WTC11 (cell line): ENCODE data around the gene BMP4. TPM values are rescaled to one million over a fixed set of nuclear protein-coding genes. Genes with fewer than 3 reads are reported as not detected.

Source experiments
- ATAC-seq: fragments of 200-7000 bp; cut with Tn5 transposase; 2 replicates; pipeline ENCODE4 v1.10.0; 2021; ENCODE audit warnings: mild to moderate bottlenecking, moderate library complexity
- CTCF ChIA-PET: fragments of 300-600 bp; sonication (Branson Sonifier 250); formaldehyde crosslinking; loops from one replicate; lab custom pipeline; 2021; ENCODE audit warnings: antibody characterized with exemption; lab: Charles Lee
- POLR2A ChIA-PET: fragments of 350-600 bp; sonication (Branson Sonifier 250); formaldehyde crosslinking; loops from one replicate; lab custom pipeline; 2021; ENCODE audit warnings: antibody characterized with exemption; lab: Charles Lee
- DNase-seq: peaks from one replicate; pipeline ENCODE4 v3.0.0; 2021; ENCODE audit warnings: low spot score
- H3K27ac Mint-ChIP-seq: 2 replicates; pipeline ENCODE4 v1.8.0; 2021; ENCODE audit warnings: mixed read lengths
- H3K27me3 Mint-ChIP-seq: 2 replicates; pipeline ENCODE4 v1.8.0; 2021; ENCODE audit warnings: low read depth, mild to moderate bottlenecking, moderate library complexity, mixed read lengths
- H3K36me3 Mint-ChIP-seq: 2 replicates; pipeline ENCODE4 v1.8.0; 2021; ENCODE audit warnings: mixed read lengths
- H3K4me1 Mint-ChIP-seq: 2 replicates; pipeline ENCODE4 v1.8.0; 2022; ENCODE audit warnings: mixed read lengths
- H3K4me3 Mint-ChIP-seq: 2 replicates; pipeline ENCODE4 v1.8.0; 2021; ENCODE audit warnings: mild to moderate bottlenecking, moderate library complexity, mixed read lengths
- H3K9me3 Mint-ChIP-seq: 2 replicates; pipeline ENCODE4 v1.8.0; 2021; ENCODE audit warnings: mixed read lengths
- FOXJ3 ChIP-seq: sonication (generic); formaldehyde crosslinking; IDR thresholded peaks from 2 replicates; pipeline ENCODE4 v1.9.0; 2021; ENCODE audit warnings: missing genetic modification reagents, mild to moderate bottlenecking, borderline replicate concordance
- FOXK1 ChIP-seq: sonication (generic); formaldehyde crosslinking; IDR thresholded peaks from 2 replicates; pipeline ENCODE4 v1.8.0; 2022; ENCODE audit warnings: mild to moderate bottlenecking, moderate library complexity, missing genetic modification reagents
- GABPB1 ChIP-seq: sonication (generic); formaldehyde crosslinking; IDR thresholded peaks from 2 replicates; pipeline ENCODE4 v1.8.1; 2023; ENCODE audit warnings: mild to moderate bottlenecking, missing genetic modification reagents
- JAZF1 ChIP-seq: fragments of 250-450 bp; sonication (Bioruptor Pico); IDR thresholded peaks from 2 replicates; pipeline ENCODE4 v1.9.0; 2021; ENCODE audit warnings: moderate library complexity, mild to moderate bottlenecking, inconsistent platforms
- PRRX2 ChIP-seq: fragments of 250-450 bp; sonication (Bioruptor Pico); IDR thresholded peaks from 2 replicates; pipeline ENCODE4 v1.8.0; 2021; ENCODE audit warnings: mild to moderate bottlenecking
- RELA ChIP-seq: sonication (generic); formaldehyde crosslinking; IDR thresholded peaks from 2 replicates; pipeline ENCODE4 v1.8.1; 2022; ENCODE audit warnings: missing genetic modification reagents, mild to moderate bottlenecking, borderline replicate concordance
- SMAD3 ChIP-seq: sonication (generic); formaldehyde crosslinking; IDR thresholded peaks from 2 replicates; pipeline ENCODE4 v1.8.0; 2022; ENCODE audit warnings: missing genetic modification reagents, mild to moderate bottlenecking, borderline replicate concordance
- SP1 ChIP-seq: sonication (generic); formaldehyde crosslinking; conservative IDR thresholded peaks from 2 replicates; pipeline ENCODE4 v1.8.1; 2022; ENCODE audit warnings: missing genetic modification reagents
- TP53 ChIP-seq: sonication (generic); formaldehyde crosslinking; IDR thresholded peaks from 2 replicates; pipeline ENCODE4 v1.8.1; 2023; ENCODE audit warnings: mild to moderate bottlenecking, missing genetic modification reagents
- total RNA-seq: library from RNA; stranded (reverse); gene quantifications from 3 replicates; pipeline ENCODE4 v1.2.3, GENCODE V29; 2021
- TF ChIP-seq, protein P1 (sequence below): fragments of 250-450 bp; sonication (Bioruptor Pico); conservative IDR thresholded peaks from 2 replicates; pipeline ENCODE4 v1.9.0; 2021; ENCODE audit warnings: mild to moderate bottlenecking
- TF ChIP-seq, protein P2 (sequence below): sonication (generic); formaldehyde crosslinking; IDR thresholded peaks from 2 replicates; pipeline ENCODE4 v1.8.1; 2023; ENCODE audit warnings: mild to moderate bottlenecking, missing genetic modification reagents, moderate library complexity
- TF ChIP-seq, protein P3 (sequence below): sonication (generic); formaldehyde crosslinking; IDR thresholded peaks from 2 replicates; pipeline ENCODE4 v1.8.0; 2022; ENCODE audit warnings: mild to moderate bottlenecking, missing genetic modification reagents
- TF ChIP-seq, protein P4 (sequence below): sonication (generic); formaldehyde crosslinking; IDR thresholded peaks from 2 replicates; pipeline ENCODE4 v1.8.0; 2022; ENCODE audit warnings: mild to moderate bottlenecking, missing genetic modification reagents
- TF ChIP-seq, protein P5 (sequence below): sonication (generic); formaldehyde crosslinking; IDR thresholded peaks from 2 replicates; pipeline ENCODE4 v1.8.0; 2022; ENCODE audit warnings: missing genetic modification reagents
- TF ChIP-seq, protein P6 (sequence below): sonication (generic); formaldehyde crosslinking; IDR thresholded peaks from 2 replicates; pipeline ENCODE4 v1.8.1; 2023; ENCODE audit warnings: mild to moderate bottlenecking, missing genetic modification reagents, borderline replicate concordance
- TF ChIP-seq, protein P7 (sequence below): sonication (generic); formaldehyde crosslinking; IDR thresholded peaks from 2 replicates; pipeline ENCODE4 v1.8.1; 2022; ENCODE audit warnings: low read depth, mild to moderate bottlenecking, moderate library complexity, missing genetic modification reagents, borderline replicate concordance
- TF ChIP-seq, protein P8 (sequence below): sonication (generic); formaldehyde crosslinking; conservative IDR thresholded peaks from 2 replicates; pipeline ENCODE4 v1.8.1; 2022; ENCODE audit warnings: mild to moderate bottlenecking, missing genetic modification reagents

The BMP4 gene
- total RNA-seq, 1 experiment from 2014 or later = 7.8 TPM

DNA sequence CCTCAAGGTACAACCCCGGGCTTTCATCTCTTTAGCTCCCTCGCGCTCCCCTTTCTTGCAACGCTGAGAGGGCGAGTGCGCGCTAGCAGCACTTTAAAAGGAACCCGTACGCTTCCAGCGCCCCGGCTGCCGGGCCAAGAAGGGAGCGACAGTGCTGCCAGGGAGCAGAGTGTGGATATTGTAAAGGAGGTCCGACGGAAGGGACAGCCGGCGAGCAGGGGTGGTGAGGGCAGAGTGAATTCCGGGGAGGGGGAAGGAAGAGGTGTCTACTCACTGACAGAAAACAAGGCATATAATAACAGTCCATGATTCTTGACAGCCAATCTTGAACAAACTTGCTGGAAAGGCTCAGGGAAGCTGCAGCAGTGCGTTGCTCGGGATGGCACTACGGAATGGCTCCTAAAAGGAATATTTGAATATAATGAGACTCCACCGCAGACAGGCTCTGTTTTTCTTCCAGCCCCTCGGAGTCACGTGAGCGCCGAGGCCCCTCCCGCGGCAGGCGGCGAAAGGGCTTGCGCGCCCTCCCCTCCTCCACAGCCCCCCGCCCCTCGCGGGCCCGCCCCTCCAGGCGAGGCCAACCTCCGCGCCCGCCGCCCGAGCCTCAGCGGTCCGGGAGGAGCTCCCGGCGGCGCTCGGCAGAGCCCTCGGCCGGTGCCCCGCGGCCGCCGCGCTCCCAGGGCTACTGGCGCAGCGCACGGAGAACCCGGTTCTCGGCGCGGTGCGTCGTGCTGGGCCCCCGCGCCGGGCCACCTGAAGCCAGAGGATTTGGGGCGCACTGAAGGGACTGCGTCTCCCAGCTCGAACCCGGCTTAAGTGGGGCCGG, 3.4 kb downstream of the BMP4 start:
- ChIA-PET POLR2A (interaction anchor here (1.0 to 3.4 kb wide), 2 partner anchors 10 to 219 kb away, joined by 3 to 10 read pairs; no protein-coding TSS in a partner anchor), CTCF (interaction anchor here (0.6 to 4.5 kb wide), 15 partner anchors 10 to 413 kb away, joined by 3 to 27 read pairs (median 7); no protein-coding TSS in a partner anchor)
- peak; percentile 33 for ATAC-seq
- H3K27me3 Mint-ChIP-seq = peaks cover 85% of the 10 kb centered on the region
- H3K4me3 Mint-ChIP-seq = peak overlapping the region; percentile 97
- peaks cover 53% of the 10 kb centered on the region for H3K4me1 Mint-ChIP-seq
- peak overlapping the region; percentile 94 for H3K27ac Mint-ChIP-seq
- DNase-seq = peak; percentile 81
- peaks cover 20% of the 10 kb centered on the region for H3K36me3 Mint-ChIP-seq
- TF ChIP-seq, protein P1, sequence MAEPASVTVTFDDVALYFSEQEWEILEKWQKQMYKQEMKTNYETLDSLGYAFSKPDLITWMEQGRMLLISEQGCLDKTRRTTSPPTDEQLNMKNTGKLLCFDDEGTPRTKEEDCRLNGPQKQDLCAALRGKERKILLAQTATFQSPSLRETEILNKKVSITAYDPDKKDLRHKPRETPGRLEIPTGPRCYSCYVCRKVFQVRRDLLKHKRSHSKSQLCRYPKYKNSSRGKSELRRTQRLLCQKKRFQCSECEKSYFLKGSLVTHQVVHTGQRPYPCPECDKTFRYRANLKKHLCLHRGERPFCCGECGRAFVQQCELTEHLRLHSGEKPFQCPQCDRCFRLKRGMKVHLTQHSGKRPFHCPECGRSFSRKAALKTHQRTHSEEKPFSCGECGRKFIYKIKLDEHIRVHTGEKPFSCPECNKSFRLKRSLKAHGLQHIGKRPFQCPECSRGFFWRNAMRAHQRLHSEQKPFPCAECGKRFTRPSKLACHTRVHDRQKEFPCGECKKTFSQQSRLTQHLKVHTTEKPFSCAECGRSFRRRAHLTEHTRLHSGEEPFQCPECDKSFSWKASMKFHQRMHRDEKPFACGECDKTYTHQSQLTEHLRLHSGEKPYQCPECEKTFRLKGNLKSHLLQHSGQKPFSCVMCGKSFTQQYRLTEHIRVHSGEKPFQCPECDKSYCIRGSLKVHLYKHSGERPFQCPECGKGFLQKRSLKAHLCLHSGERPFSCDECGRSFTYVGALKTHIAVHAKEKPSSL (CRISPR knock-in tag) = no peak
- 0 out of 2 replicates have a peak, but pooled peaks have one; percentile 16 for TF ChIP-seq FOXK1 (CRISPR knock-in tag)
- TF ChIP-seq, protein P2, sequence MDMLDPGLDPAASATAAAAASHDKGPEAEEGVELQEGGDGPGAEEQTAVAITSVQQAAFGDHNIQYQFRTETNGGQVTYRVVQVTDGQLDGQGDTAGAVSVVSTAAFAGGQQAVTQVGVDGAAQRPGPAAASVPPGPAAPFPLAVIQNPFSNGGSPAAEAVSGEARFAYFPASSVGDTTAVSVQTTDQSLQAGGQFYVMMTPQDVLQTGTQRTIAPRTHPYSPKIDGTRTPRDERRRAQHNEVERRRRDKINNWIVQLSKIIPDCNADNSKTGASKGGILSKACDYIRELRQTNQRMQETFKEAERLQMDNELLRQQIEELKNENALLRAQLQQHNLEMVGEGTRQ = peak; percentile 91
- no peak for TF ChIP-seq SMAD3
- no peak for TF ChIP-seq PRRX2 (CRISPR knock-in tag)
- TF ChIP-seq, protein P3, sequence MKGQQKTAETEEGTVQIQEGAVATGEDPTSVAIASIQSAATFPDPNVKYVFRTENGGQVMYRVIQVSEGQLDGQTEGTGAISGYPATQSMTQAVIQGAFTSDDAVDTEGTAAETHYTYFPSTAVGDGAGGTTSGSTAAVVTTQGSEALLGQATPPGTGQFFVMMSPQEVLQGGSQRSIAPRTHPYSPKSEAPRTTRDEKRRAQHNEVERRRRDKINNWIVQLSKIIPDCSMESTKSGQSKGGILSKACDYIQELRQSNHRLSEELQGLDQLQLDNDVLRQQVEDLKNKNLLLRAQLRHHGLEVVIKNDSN = peak; percentile 86
- TF ChIP-seq, protein P4, sequence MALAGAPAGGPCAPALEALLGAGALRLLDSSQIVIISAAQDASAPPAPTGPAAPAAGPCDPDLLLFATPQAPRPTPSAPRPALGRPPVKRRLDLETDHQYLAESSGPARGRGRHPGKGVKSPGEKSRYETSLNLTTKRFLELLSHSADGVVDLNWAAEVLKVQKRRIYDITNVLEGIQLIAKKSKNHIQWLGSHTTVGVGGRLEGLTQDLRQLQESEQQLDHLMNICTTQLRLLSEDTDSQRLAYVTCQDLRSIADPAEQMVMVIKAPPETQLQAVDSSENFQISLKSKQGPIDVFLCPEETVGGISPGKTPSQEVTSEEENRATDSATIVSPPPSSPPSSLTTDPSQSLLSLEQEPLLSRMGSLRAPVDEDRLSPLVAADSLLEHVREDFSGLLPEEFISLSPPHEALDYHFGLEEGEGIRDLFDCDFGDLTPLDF = no peak
- TF ChIP-seq, protein P5, sequence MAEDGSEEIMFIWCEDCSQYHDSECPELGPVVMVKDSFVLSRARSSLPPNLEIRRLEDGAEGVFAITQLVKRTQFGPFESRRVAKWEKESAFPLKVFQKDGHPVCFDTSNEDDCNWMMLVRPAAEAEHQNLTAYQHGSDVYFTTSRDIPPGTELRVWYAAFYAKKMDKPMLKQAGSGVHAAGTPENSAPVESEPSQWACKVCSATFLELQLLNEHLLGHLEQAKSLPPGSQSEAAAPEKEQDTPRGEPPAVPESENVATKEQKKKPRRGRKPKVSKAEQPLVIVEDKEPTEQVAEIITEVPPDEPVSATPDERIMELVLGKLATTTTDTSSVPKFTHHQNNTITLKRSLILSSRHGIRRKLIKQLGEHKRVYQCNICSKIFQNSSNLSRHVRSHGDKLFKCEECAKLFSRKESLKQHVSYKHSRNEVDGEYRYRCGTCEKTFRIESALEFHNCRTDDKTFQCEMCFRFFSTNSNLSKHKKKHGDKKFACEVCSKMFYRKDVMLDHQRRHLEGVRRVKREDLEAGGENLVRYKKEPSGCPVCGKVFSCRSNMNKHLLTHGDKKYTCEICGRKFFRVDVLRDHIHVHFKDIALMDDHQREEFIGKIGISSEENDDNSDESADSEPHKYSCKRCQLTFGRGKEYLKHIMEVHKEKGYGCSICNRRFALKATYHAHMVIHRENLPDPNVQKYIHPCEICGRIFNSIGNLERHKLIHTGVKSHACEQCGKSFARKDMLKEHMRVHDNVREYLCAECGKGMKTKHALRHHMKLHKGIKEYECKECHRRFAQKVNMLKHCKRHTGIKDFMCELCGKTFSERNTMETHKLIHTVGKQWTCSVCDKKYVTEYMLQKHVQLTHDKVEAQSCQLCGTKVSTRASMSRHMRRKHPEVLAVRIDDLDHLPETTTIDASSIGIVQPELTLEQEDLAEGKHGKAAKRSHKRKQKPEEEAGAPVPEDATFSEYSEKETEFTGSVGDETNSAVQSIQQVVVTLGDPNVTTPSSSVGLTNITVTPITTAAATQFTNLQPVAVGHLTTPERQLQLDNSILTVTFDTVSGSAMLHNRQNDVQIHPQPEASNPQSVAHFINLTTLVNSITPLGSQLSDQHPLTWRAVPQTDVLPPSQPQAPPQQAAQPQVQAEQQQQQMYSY (CRISPR knock-in tag) = peak; percentile 59; the same call in 1 of the 2 replicates
- no peak for TF ChIP-seq SP1 (CRISPR knock-in tag)
- TF ChIP-seq FOXJ3 = no peak
- TF ChIP-seq, all 79 proteins: peak for 4
- no peaks in the 10 kb centered on the region for H3K9me3 Mint-ChIP-seq

DNA sequence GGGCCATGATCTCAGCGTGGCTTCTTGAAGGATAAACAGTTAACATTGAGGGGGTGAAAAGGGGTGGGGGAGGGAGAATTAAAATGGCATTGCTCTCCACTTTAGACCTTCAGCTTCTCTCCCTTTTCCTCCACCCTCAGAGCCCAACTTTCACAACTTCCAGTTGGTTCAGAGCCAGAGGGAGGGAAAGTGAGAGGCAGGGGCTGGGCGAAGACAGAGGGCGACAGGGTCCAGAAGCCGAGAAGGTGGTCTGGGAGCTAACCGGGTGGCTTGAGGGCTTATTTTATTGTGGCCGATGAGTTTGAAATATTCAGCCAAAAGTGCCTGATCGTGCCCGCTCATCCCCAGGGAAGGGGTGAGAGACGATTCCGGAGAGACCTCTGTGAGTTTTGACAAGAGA, 4.1 kb downstream of the BMP4 start:
- CTCF ChIA-PET = interaction anchor here (0.6 to 4.3 kb wide), 10 partner anchors 9 to 412 kb away, joined by 5 to 16 read pairs (median 9); no protein-coding TSS in a partner anchor
- no peak for DNase-seq
- H3K27me3 Mint-ChIP-seq = peaks cover 85% of the 10 kb centered on the region
- peaks cover 20% of the 10 kb centered on the region for H3K36me3 Mint-ChIP-seq
- H3K4me1 Mint-ChIP-seq = peaks cover 53% of the 10 kb centered on the region
- H3K9me3 Mint-ChIP-seq = no peaks in the 10 kb centered on the region
- no peak for TF ChIP-seq PRRX2 (CRISPR knock-in tag)
- TF ChIP-seq, protein P6, sequence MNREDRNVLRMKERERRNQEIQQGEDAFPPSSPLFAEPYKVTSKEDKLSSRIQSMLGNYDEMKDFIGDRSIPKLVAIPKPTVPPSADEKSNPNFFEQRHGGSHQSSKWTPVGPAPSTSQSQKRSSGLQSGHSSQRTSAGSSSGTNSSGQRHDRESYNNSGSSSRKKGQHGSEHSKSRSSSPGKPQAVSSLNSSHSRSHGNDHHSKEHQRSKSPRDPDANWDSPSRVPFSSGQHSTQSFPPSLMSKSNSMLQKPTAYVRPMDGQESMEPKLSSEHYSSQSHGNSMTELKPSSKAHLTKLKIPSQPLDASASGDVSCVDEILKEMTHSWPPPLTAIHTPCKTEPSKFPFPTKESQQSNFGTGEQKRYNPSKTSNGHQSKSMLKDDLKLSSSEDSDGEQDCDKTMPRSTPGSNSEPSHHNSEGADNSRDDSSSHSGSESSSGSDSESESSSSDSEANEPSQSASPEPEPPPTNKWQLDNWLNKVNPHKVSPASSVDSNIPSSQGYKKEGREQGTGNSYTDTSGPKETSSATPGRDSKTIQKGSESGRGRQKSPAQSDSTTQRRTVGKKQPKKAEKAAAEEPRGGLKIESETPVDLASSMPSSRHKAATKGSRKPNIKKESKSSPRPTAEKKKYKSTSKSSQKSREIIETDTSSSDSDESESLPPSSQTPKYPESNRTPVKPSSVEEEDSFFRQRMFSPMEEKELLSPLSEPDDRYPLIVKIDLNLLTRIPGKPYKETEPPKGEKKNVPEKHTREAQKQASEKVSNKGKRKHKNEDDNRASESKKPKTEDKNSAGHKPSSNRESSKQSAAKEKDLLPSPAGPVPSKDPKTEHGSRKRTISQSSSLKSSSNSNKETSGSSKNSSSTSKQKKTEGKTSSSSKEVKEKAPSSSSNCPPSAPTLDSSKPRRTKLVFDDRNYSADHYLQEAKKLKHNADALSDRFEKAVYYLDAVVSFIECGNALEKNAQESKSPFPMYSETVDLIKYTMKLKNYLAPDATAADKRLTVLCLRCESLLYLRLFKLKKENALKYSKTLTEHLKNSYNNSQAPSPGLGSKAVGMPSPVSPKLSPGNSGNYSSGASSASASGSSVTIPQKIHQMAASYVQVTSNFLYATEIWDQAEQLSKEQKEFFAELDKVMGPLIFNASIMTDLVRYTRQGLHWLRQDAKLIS (CRISPR knock-in tag) = no peak
- TF ChIP-seq, protein P7, sequence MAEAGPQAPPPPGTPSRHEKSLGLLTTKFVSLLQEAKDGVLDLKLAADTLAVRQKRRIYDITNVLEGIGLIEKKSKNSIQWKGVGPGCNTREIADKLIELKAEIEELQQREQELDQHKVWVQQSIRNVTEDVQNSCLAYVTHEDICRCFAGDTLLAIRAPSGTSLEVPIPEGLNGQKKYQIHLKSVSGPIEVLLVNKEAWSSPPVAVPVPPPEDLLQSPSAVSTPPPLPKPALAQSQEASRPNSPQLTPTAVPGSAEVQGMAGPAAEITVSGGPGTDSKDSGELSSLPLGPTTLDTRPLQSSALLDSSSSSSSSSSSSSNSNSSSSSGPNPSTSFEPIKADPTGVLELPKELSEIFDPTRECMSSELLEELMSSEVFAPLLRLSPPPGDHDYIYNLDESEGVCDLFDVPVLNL (CRISPR knock-in tag) = no peak
- TF ChIP-seq TP53 (CRISPR knock-in tag) = no peak
- TF ChIP-seq, protein P8, sequence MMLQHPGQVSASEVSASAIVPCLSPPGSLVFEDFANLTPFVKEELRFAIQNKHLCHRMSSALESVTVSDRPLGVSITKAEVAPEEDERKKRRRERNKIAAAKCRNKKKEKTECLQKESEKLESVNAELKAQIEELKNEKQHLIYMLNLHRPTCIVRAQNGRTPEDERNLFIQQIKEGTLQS (CRISPR knock-in tag) = no peak
- TF ChIP-seq RELA (CRISPR knock-in tag) = no peak
- TF ChIP-seq JAZF1 (CRISPR knock-in tag) = no peak
- no peak for TF ChIP-seq GABPB1 (CRISPR knock-in tag)
- no peak for ATAC-seq
- H3K4me3 Mint-ChIP-seq = peak overlapping the region; percentile 97
- POLR2A ChIA-PET = interaction anchor here (3.4 kb wide), 1 partner anchor 9 kb away, joined by 10 read pairs; no protein-coding TSS in a partner anchor
- H3K27ac Mint-ChIP-seq = peak overlapping the region; percentile 94; the same call in 1 of the 2 replicates
